ENCODE measurements around the gene ATG16L1.

GRCh38 chr2:233235977-233236376 is 15.5 kb upstream of the ATG16L1 start:
- TF ChIP-seq POLR2AphosphoS5 (IDR thresholded peaks at IDR 0.05; ENCODE audit: low read depth) (no peak), JUNB (IDR thresholded peaks at IDR 0.05; ENCODE audit: unreplicated experiment) (no peak), EZH2phosphoT487 (IDR thresholded peaks at IDR 0.05; ENCODE audit: unreplicated experiment) (no peak), CTCF (conservative IDR thresholded peaks at IDR 0.05; ENCODE audit: low read depth in 2 of 2) (peak in 1 of 2 experiments; percentile 25; a peak in 2 of 4 replicates), ETS1 (IDR thresholded peaks at IDR 0.05) (no peak), ZNF462 (CRISPR knock-in tag; IDR thresholded peaks at IDR 0.05) (no peak), EZH2 (IDR thresholded peaks at IDR 0.05; ENCODE audit: low read depth, unreplicated experiment) (no peak), STAT1 (IDR thresholded peaks at IDR 0.05; ENCODE audit: unreplicated experiment) (no peak), REST (IDR thresholded peaks at IDR 0.05; ENCODE audit: unreplicated experiment) (no peak), ZNF114 (CRISPR knock-in tag; IDR thresholded peaks at IDR 0.05) (no peak), CREB1 (CRISPR knock-in tag; IDR thresholded peaks at IDR 0.05; ENCODE audit: low read depth) (no peak)
